ENCODE data around the gene MYO1F.
"Not testable (repeated sequence)": the region's sequence is repeated elsewhere in the genome, so short reads cannot be mapped to it uniquely, and the experiment has no call there.

MYO1F gene

DNA sequence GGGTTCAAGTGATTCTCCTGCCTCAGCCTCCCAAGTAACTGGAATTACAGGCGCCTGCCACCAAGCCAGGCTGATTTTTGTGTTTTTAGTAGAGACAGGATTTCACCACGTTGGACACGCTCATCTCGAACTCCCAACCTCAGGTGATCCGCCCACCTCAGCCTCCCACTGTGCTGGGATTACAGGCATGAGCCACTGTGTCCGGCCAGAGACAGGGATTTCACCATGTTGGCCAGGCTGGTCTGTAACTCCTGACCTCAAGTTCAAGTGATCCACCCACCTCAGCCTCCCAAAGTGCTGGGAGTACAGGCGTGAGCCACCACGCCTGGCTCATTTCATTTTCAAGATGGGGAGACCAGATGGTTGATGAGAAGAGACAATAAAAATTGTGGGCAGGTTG is 12.4 kb downstream of the MYO1F start:
- not testable (repeated sequence) for DNase-seq (ENCODE audit: low read depth in 2 of 2)

DNA sequence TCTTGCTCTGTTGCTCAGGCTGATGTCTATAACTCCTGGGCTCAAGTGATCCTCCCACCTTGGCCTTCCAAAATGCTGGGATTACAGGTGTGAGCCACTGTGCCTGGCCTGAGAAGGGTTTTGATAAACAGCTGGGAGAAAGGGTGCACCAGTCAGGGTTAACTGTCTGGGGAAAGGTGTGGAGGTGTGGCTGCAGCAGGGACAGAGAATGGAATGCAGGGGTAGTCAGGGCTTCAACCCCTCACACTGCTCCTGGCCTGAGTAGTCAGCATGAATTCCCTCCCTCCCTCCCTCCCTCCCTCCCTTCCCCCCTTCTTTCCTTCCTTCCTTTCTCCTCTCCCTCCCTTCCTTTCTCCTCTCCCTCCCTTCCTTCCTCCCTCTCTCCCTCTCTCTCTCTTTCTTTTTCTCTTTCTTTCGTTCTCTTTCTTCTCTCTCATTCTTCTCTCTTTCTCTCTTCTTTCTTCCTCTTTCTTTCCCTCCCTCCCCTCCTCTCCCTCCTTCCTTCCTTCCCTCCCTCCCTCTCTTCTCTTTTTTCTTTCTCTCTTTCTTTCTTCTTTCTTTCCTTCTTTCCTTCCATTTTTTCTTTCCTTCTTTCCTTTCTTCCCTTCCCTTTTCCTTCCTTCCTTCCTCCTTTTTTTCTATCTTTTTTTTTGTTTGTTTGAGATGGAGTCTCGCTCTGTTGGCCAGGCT is 16.0 kb downstream of the MYO1F start:
- no peak for DNase-seq (ENCODE audit: low read depth in 2 of 2)

DNA sequence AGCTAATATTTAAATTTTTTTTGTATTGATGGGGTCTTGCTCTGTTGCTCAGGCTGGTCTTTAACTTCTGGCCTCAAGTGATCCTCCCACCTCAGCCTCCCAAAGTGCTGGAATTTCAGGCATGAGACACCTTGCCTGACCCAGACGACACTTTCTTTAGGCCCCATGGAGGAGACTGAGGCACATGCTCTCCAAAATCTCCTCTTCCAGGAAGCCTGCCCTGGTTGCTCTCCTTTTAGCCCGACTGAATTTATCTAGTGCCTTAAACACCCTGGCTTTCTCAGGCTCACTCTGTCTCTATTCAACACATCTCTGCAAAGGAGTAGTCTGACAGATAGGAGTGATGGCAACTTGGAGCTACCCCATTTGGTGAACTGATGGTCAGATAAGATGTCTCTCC is 18.9 kb downstream of the MYO1F start:
- no peak for DNase-seq (ENCODE audit: low read depth in 2 of 2)

DNA sequence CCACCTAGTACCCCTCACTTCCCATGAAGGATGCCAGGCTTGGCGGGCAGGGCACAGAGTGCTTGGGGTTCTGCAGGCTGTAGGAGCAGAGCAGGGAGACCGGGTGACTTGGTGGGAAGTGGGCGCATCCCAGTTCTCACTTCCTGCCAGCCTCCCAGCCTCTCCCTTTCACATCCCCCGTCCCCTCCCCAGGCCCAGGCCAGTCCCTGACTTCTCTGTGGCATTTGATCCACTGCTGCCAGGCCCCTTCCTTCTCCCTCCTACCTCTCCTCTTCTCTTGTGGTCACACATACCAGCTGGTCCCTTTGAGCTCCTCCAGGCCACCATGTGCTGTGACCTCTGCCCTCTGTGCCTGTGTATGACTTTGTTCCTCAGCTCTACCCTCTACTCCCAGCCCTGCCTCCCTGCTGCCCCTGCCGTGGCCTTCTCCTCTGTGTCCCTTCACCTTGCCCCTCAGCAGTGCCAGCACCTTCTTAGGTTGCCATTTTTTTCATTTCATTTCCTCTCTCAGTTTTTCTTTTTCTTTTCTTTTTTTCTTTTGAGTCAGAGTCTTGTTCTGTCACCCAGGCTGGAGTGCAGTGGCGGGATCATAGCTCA is 19.5 kb downstream of the MYO1F start:
- no peak for DNase-seq (ENCODE audit: low read depth in 2 of 2)

DNA sequence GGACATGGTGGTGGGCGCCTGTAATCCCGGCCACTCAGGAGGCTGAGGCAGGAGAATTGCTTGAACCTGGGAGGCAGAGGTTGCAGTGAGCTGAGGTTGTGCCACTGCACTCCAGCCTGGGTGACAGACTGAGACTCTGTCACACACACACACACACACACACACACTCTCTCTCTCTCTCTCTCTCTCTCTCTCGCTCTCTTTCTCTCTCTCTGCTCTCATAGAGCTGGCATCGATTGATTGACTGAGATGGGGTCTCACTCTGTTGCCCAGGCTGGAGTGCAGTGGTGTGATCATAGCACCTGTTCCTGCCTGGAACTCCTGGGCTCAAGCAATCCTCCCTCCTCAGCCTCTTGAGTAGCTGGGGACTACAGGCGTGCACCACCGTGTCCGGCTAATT is 23.5 kb downstream of the MYO1F start:
- DNase-seq (ENCODE audit: low read depth in 2 of 2): not testable (repeated sequence)

DNA sequence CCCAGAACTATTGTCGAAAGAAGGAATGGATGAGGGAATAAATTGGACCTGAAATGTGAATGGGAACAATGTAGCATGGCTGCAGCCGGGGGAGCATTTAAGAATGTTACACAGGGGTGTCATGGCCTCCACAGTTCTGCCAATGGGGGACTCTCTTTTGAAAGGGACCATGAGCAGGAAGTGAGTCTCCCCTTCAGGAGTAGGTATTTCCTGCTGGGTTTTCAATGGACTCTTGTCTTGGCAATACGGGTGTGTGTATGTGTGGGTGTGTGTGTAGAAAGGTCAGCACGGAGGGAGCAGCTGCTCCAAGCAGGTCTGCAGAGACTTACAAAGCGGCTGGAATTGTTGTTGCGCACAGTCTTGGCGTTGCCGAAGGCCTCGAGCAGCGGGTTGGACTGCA is 24.4 kb downstream of the MYO1F start:
- DNase-seq (ENCODE audit: low read depth in 2 of 2): no peak

DNA sequence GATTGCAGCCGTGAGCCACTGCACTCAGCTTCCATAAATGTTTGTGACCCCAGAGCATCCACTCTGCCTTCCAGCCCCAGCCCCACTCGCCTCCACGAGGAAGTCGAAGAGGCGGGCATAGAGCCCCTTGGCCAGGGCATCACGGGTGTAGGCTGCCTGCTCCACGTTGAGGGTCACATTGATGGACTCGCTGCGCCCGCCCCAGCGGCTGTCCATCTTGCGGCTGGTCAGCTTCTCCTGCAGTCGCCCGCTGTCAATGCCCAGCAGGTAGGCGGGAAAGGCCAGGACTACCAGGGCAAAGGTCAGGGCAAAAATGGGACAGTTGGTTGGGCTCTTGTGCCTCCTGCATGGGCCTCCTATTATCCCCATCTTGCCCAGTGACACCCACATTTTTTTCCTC is 27.2 kb downstream of the MYO1F start:
- no peak for DNase-seq (ENCODE audit: low read depth in 2 of 2)

DNA sequence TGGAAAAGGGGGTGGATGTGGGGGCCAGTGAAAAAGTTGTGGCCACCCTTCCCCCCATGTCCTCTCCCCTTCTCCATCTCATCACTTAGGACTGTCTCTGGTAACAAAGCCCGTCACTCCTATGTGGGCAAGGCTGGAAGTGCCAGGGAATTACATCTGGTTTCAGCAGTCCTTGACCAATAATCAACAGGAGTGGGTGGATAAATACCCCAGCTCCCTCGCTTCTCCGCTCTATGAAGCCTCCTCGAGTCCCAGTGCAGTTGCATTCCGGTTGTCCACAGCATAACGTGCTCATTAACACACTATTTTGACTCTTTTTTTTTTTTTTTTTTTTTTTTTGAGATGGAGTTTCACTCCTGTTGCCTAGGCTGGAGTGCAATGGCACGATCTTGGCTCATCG is 31.5 kb downstream of the MYO1F start:
- no peak for DNase-seq (ENCODE audit: low read depth in 2 of 2)

DNA sequence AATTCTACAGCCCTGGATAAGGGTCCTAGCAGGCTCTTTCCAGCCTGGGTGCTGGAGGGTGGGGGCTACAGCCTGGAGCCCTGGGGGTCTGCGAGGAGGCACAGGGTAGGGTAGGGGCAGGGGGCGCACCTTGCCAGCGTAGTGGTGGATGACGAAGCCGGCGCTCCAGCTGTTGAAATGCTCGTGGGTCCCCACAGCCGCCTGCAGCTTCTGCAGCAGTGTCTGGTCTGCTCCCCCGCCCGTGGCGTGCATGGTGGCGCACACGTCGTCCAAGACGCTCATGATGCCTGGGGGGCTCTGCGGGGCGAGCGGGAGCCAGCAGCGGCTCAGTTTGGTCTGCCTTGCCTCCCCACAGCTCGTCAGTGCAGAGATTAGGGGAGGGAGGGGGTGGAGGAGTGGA is 33.1 kb downstream of the MYO1F start:
- no peak for DNase-seq (ENCODE audit: low read depth in 2 of 2)

DNA sequence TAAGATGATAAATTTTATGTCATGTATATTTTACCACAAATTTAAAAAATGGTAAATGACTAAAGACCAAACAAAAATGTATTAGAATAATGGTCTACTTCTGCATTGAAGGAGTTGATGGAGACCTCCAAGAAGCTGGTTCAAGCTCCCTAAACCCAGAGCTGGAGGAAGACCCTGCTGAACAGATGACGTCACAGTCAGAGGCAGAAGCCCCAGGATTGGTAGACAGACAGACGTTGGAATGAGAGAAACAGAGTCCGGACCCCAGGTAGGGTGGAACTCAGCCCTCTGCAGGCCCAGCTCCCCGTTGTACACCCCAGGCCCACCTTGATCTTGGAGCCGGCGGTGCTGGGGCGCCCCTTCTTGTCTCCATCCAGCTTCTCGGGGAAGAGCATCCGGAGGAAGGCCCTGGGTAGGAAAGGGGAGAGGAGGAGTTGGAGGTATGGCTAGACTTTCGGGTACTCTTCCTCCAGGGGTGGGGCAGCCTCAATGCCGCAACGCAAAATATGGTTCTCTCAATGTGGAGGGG is 37.6 kb downstream of the MYO1F start:
- DNase-seq (ENCODE audit: low read depth in 2 of 2): no peak

DNA sequence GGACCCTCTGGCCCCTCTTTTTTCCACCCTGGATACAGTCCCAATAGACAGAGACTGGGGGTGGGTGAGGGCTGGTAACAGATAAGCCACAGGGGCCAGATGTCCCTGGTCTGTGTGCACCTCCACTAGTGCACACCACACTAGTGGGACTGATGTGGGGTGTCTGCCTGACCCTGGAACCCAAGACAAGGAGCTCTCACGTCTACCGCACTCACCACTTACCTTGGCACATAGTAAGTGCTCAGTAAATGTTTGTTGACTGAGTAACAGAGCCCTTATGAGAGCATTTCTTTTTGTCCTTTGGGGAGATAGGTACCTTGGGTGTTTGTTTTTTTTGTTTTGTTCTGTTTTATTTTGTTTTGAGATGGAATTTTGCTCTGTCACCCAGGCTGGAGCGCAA is 40.1 kb downstream of the MYO1F start:
- DNase-seq (ENCODE audit: low read depth in 2 of 2): no peak

DNA sequence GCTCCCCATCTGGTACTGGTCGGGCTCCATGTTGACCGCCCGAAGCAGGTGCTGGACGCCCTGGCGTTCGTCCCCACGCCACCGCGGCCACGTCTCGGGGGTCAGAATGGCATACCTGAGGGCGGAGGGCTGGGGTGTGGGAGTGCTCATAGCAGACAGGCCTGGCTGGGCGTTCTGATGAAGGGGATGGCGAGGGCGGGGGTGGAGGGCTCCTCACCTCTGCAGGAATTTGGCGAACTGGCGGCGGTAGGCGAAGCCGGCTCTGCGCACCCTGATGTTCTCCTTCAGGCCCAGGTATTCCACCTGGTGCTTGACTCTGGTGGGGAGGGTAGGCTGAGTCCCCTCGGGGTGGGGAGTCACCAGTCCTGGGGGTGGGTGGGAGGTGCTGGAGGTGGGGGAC is 41.0 kb downstream of the MYO1F start:
- no peak for DNase-seq (ENCODE audit: low read depth in 2 of 2)

DNA sequence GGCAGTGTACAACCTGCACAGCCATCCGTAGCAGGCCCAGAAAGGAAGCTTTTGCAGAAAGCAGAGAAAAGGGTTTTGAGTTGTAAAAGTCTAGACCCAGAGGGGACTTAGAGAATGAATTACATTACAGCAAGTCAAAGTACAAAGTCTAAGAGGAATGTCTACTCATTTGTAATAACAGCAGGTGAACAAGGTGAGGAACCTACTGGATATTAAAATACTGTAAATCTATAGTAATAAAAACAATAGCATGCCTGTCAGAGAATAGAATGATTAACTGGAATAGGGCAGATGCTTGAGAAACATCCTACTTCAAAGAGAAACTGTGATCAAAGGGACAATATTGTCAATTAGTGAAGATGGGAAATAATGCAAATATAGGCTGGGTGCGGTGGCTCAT is 45.0 kb downstream of the MYO1F start:
- no peak for DNase-seq (ENCODE audit: low read depth in 2 of 2)

DNA sequence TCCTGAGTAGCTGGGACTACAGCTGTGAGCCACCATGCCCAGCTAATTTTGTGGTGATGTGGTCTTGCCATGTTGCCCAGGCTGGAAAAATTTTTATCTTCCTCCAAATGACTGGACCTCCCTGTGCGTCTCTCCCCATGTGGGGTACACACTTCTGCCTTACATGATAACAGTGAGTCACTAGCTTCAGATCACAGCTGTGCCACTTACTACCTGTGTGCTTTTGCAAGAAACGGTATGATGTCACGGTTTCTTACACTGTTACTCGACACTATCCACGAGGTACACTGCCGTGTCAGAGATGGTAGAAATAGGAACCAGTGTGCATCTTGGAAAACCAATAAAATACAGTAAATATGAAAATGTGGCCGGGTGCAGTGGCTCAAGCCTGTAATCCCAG is 45.8 kb downstream of the MYO1F start:
- DNase-seq (ENCODE audit: low read depth in 2 of 2): no peak

DNA sequence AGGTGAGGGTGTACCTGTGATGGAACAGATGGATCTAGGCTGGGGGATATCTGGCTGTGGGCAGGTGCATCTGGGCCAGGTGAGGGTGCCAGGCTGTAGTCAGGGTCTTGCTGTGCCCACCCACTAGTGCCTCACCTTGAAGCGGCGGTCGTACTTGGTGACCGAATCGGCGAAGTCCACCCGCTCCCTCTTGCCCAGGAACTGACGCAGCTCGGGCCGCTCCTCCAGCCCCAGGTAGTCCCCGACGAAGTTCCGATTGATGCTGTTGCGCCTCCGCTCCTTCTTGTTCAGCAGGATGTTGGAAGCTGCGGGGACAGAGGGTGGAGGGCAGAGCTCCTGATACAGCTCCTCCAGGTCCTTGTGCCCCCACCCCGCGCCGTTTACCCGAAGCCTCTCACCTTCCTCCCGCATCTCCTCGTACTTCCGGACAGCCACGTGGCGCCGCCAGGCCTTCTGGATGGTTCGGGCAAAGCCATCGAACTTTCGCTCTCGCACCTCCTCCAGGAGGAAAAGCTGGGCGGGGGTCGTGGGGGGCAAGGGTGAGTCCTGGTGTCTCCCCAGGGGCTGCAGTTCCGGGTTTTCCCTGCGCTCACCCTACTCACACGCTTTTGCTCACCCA is 47.1 kb downstream of the MYO1F start:
- DNase-seq (ENCODE audit: low read depth in 2 of 2): no peak

DNA sequence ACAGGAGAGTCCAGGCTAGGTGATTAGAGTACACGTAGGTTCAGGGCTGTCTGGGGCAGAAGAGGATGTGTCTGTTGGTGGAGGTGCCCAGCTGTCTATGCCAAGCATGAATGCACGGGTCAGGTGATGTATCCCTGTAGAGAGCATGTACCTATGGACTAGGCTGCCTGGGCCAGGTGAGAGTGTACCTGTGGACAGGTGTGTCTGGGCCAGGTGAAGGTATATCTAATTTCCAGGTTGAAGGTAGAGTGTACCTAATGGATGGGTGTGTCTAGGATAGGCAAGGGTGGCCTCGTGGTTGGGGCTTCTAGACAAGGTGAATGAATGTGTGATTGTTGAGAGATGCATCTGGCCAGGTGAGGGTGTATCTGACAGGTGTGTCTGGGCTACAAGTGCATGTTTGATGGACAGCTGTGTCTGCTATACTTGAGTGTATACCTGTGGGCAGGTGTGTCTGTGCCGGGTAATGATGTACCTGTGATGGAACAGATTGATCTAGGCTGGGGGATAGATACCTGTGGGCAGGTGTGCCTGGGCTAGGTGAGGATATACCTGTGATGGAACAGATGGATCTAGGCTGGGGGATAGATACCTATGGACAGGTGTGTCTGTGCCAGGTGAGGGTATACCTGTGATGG is 47.8 kb downstream of the MYO1F start:
- no peak for DNase-seq (ENCODE audit: low read depth in 2 of 2)

DNA sequence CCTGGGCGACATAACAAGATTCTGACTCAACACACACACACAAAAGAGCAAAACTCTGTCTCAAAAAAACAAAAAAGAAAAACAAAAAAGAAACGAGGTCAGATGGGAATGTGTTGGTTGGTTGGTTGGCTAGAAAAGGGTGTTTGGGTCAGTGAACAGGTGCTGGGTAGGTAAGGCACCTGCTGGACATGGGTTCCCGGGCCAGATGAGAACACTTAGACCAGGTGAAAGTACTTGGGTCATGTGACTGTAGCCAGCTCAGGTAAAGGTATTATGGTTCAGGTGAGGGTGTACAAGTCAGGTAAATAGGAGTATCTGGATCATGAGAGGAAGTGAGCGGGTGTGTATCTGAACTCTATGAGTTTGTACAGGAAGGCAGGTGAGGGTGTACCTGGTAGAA is 48.7 kb downstream of the MYO1F start:
- no peak for DNase-seq (ENCODE audit: low read depth in 2 of 2)

DNA sequence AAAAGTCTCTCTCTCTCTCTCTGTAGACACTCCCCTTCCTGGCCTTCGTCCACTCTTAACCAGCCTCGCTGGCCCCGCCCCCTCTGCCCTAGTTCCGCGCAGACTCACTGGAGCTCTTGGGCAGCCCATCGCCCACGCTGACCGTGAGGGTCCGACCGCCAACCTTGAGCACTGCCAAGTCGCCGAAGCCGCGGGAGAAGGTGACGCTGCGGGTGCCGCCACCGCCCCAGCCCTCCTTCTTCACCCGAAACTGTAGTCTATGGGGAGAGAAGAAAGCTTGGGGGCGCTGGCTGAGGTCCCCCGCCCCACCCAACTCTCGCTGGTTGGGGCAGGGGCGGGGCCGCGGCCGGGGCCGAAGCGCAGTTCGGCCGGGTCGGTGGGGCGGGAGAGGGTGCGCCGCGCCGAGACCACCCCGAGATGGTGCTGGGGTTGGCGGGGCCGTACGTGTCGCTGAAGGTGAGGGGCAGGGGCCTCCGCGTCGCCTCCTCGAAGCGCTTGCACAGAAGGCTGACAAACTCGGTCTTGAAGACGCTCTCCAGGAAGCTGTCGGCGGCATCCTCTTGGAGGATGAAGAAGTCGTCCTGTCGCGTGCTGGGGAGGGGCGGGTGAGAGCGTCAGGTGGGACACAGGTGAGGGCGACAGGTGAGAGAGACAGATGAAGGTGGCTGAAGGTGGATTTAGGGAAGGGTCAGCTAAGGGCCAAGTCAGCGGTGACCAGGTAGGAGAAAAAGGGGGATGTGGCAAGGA is 50.7 kb downstream of the MYO1F start:
- DNase-seq (ENCODE audit: low read depth in 2 of 2): no peak

DNA sequence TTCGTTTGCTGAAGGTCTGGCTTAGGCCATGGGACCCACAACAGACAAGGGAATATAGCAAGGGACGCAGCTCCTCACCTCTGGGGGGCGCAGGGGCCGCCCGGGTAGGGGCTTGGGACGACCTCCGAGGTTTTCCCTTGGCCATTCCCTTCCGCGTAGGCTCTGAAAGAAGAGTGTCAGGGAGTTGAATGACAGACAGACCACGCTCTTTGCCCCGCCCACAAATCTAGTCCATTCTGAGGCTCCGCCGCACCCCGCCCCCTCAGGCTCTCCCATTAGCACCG is 51.9 kb downstream of the MYO1F start:
- DNase-seq (ENCODE audit: low read depth in 2 of 2): no peak

DNA sequence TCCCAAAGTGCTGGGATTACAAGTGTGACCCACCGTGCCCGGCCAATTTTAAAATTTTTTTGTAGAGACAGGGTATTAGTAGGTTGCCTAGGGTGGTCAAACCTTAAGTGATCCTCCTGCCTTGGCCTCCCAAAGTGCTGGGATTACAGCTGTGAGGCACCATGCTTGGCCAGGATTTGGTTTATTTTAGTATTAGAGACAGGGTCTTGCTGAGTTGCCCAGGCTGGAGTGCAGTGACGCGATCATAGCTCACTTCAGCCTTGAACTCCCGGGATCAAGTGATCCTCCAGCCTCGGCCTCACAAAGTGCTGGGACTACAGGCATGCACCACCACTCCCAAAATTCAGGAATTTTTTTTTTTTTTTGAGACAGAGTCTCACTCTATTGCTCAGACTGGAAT is 57.9 kb downstream of the MYO1F start:
- no peak for DNase-seq (ENCODE audit: low read depth in 2 of 2)

DNA sequence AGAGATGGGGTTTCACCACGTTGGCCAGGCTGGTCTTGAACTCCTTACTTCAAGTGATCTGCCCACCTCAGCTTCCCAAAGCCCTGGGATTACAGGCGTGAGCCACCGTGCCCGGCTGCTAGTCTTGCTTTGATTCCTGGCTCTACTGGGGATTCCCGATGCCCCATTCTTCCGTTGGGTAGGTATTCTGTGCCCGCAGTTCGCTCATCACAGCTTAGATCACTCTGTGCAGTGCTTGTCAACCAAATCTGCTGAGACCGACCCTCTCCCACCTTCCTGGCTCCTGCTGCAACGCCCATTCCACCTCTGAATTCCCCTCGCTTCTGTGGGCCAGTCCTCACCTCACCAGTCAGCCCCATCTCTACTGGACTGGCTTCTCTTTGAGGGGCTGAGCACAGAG is 58.7 kb downstream of the MYO1F start:
- DNase-seq (ENCODE audit: low read depth in 2 of 2): no peak
